Vagina (tissue), 2 donors: ENCODE results near the gene POM121L2. TPM values are rescaled to one million over a fixed set of nuclear protein-coding genes. Genes with fewer than 3 reads are reported as not detected.

Experiments used
- DNase-seq, 2 donors: peaks; one replicate each; pipeline ENCODE4 v3.0.0-alpha.2; 2017; ENCODE audit errors: extremely low spot score in 2 of 2
- H3K27ac ChIP-seq: fragments of 200-600 bp; sonication (generic); one replicate; pipeline ENCODE4 v1.5.1; 2019
- H3K27me3 ChIP-seq: fragments of 200-600 bp; sonication (generic); one replicate; pipeline ENCODE4 v1.5.1; 2019
- H3K36me3 ChIP-seq, 2 donors: fragments of 200-600 bp; sonication (generic); one replicate each; pipeline ENCODE4 v1.5.1; 2017 to 2019
- H3K4me1 ChIP-seq: fragments of 200-600 bp; sonication (generic); one replicate; pipeline ENCODE4 v1.5.1; 2019
- H3K4me3 ChIP-seq, 2 donors: fragments of 200-600 bp; sonication (generic); 1 replicate in 1 of 2; 2 replicates in 1 of 2; pipeline ENCODE4 v1.5.1; 2016 to 2019
- H3K9me3 ChIP-seq: fragments of 200-600 bp; sonication (generic); one replicate; pipeline ENCODE4 v1.5.1; 2019
- POLR2A ChIP-seq, 2 donors: fragments of 450-650 bp; IDR thresholded peaks; one replicate each; pipeline ENCODE4 v1.6.1; 2017; ENCODE audit warnings: antibody characterized with exemption in 2 of 2, mild to moderate bottlenecking in 2 of 2, moderate library complexity in 2 of 2
- POLR2AphosphoS5 ChIP-seq, 2 donors: sonication (generic); formaldehyde crosslinking; IDR thresholded peaks; one replicate each; pipeline ENCODE4 v1.9.0; 2017; ENCODE audit warnings: antibody characterized with exemption in 2 of 2, mild to moderate bottlenecking in 2 of 2, low read depth in 1 of 2; ENCODE audit not compliant: insufficient read depth in 1 of 2
- intact Hi-C: fragments of 100-400 bp; cut with DNase I; formaldehyde crosslinking; loops from one replicate; pipeline ENCODE4 v1.15.1; 2023
- total RNA-seq: library from RNA; depleted of rRNA; stranded (reverse); fragments of >200 nt; gene quantifications from one replicate; pipeline ENCODE4 v1.2.3, GENCODE V29; 2016
- TF ChIP-seq, protein P1 (sequence below), 3 experiments: fragments of 450-650 bp in 2 of 3; fragments of 200-600 bp in 1 of 3; sonication (generic) in 1 of 3; IDR thresholded peaks; one replicate each; pipeline ENCODE4 v1.5.1; 2017 to 2019; ENCODE audit warnings: antibody characterized with exemption in 3 of 3, mild to moderate bottlenecking in 2 of 3, moderate library complexity in 2 of 3

The POM121L2 gene
- total RNA-seq, 1 donor from 2014 or later, result not detected

DNA sequence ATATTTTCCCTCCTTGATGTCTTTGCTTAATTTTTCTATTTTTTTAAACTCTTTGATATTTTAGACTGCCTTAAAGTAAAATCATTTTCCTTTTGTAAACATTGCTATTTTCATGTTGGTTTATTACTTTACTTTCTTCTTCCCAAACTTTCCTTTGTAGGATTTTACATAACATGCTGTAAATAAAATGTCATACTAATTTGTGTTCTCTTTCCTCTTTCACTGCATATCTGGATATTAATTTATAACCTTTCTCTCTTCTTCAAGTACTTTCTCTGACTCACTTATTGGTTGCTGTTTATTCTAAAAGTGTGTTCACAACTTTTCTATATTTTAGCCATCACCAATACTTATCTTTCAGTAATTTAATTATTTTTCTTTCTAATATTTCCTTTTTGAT lies 9.3 kb upstream of the POM121L2 start:
- intact Hi-C loops, result no loop called here
- Histone ChIP-seq H3K36me3 (no peaks in the 10 kb centered on the region), H3K27me3 (no peaks in the 10 kb centered on the region), H3K27ac (no peak overlapping the region), H3K4me3 (no peak overlapping the region), H3K4me1 (no peaks in the 10 kb centered on the region), H3K9me3 (no peaks in the 10 kb centered on the region)
- DNase-seq, result no peak
- TF ChIP-seq POLR2AphosphoS5 (IDR thresholded peaks at IDR 0.05; ENCODE audit: insufficient read depth in 1 of 2, low read depth in 1 of 2) (no peak), POLR2A (IDR thresholded peaks at IDR 0.05) (no peak)
- TF ChIP-seq, protein P1, sequence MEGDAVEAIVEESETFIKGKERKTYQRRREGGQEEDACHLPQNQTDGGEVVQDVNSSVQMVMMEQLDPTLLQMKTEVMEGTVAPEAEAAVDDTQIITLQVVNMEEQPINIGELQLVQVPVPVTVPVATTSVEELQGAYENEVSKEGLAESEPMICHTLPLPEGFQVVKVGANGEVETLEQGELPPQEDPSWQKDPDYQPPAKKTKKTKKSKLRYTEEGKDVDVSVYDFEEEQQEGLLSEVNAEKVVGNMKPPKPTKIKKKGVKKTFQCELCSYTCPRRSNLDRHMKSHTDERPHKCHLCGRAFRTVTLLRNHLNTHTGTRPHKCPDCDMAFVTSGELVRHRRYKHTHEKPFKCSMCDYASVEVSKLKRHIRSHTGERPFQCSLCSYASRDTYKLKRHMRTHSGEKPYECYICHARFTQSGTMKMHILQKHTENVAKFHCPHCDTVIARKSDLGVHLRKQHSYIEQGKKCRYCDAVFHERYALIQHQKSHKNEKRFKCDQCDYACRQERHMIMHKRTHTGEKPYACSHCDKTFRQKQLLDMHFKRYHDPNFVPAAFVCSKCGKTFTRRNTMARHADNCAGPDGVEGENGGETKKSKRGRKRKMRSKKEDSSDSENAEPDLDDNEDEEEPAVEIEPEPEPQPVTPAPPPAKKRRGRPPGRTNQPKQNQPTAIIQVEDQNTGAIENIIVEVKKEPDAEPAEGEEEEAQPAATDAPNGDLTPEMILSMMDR (IDR thresholded peaks at IDR 0.05), result no peak

DNA sequence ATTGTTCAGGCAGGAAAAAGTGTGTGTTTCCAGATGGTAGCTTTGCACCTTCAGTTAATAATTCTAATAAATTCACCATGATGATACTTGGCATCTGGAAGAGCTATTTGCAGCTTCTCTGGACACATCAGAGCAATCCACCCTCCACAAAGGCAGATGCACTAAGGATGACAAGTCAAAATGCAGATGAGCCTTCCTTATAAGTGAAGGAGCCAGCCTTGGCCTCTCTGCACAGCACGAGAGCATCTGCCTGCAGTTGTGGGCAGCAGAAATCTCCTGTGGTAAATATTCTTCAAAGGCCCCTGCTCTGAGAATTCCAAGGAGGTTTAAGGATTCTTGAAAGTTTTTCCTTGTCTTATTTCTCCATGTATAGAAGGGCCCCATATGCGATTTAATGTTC lies 6.9 kb upstream of the POM121L2 start:
- intact Hi-C loops, result no loop called here
- no peaks in the 10 kb centered on the region for H3K4me1 ChIP-seq
- H3K9me3 ChIP-seq, result no peaks in the 10 kb centered on the region
- H3K27me3 ChIP-seq, result no peaks in the 10 kb centered on the region
- no peak overlapping the region for H3K27ac ChIP-seq
- DNase-seq, result no peak
- H3K4me3 ChIP-seq, result no peak overlapping the region
- TF ChIP-seq POLR2AphosphoS5 (IDR thresholded peaks at IDR 0.05; ENCODE audit: insufficient read depth in 1 of 2, low read depth in 1 of 2) (no peak), POLR2A (IDR thresholded peaks at IDR 0.05) (no peak)
- no peaks in the 10 kb centered on the region for H3K36me3 ChIP-seq

DNA sequence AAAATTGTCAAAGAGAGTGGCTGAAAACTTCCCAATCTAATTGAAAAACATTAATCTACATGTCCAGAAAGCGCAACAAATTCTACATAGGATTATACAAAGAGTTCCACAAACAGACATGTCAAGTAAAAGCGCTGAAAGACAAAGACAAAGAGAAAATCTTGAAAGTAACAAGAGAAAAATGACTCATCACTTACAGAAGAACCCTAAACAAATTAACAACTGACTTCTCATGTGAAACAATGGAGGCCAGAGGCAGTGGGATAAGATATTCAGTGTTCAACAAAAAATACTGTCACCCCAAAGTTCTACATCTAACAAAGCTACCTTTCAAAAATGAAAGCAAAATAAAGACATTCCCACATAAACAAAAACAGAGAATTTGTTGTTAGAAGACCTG lies 2.0 kb upstream of the POM121L2 start:
- no peaks in the 10 kb centered on the region for H3K9me3 ChIP-seq
- DNase-seq, result no peak
- H3K4me3 ChIP-seq, result no peak overlapping the region
- peaks cover 8% of the 10 kb centered on the region for H3K4me1 ChIP-seq
- intact Hi-C loops, result no loop called here
- no peak for TF ChIP-seq POLR2A (IDR thresholded peaks at IDR 0.05)
- H3K27me3 ChIP-seq, result no peaks in the 10 kb centered on the region
- no peak overlapping the region for H3K27ac ChIP-seq
- no peaks in the 10 kb centered on the region for H3K36me3 ChIP-seq

DNA sequence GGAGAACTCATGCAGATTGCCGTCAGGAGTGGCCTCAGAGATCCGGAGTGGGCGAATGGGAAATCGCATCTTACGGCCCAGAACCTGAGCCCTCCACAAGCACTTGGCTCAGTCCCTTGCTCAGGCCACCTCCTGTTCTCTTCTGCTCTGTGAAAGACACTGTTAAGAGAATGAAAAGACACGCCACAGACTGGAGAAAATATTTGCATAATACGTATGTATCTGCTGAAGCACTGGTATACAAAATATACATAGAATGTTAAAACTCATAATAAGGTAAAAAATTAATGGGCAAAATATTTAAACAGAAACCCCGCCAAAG lies 838 bp upstream of the POM121L2 start:
- no peak for DNase-seq
- H3K36me3 ChIP-seq, result no peaks in the 10 kb centered on the region
- peaks cover 8% of the 10 kb centered on the region for H3K4me1 ChIP-seq
- peak overlapping the region in 1 of 2 donors; percentile 43 for H3K4me3 ChIP-seq
- H3K27me3 ChIP-seq, result no peaks in the 10 kb centered on the region
- no peak for TF ChIP-seq POLR2AphosphoS5 (IDR thresholded peaks at IDR 0.05; ENCODE audit: insufficient read depth in 1 of 2, low read depth in 1 of 2)
- TF ChIP-seq, protein P1 (IDR thresholded peaks at IDR 0.05), result no peak
- no peak for TF ChIP-seq POLR2A (IDR thresholded peaks at IDR 0.05)
- no peaks in the 10 kb centered on the region for H3K9me3 ChIP-seq
- intact Hi-C loops, result no loop called here
- no peak overlapping the region for H3K27ac ChIP-seq

DNA sequence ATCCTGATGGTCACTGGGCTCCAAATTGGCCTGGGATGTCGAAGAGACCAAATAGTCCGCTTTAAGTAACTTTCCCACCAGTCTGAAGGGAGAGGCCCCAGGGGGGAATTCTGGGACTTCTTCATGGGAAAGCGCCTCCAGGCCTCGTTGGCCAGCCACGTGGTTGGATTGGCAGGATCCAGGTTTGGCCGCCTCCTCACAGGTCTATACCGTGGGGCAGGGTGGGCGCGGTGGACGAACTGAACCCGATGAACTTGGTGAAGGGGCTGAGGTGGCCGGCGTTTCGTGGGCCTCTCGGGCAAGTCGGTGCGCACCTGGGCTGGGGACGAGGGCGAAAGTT lies 297 bp downstream of the POM121L2 start:
- Histone ChIP-seq H3K4me3 (peak overlapping the region in 1 of 2 donors; percentile 43), H3K9me3 (no peaks in the 10 kb centered on the region), H3K4me1 (peaks cover 8% of the 10 kb centered on the region), H3K27me3 (no peaks in the 10 kb centered on the region), H3K27ac (no peak overlapping the region), H3K36me3 (no peaks in the 10 kb centered on the region)
- intact Hi-C loops, result no loop called here
- DNase-seq, result no peak
- TF ChIP-seq POLR2AphosphoS5 (IDR thresholded peaks at IDR 0.05; ENCODE audit: insufficient read depth in 1 of 2, low read depth in 1 of 2) (no peak), POLR2A (IDR thresholded peaks at IDR 0.05) (no peak)
- TF ChIP-seq, protein P1 (IDR thresholded peaks at IDR 0.05), result no peak

DNA sequence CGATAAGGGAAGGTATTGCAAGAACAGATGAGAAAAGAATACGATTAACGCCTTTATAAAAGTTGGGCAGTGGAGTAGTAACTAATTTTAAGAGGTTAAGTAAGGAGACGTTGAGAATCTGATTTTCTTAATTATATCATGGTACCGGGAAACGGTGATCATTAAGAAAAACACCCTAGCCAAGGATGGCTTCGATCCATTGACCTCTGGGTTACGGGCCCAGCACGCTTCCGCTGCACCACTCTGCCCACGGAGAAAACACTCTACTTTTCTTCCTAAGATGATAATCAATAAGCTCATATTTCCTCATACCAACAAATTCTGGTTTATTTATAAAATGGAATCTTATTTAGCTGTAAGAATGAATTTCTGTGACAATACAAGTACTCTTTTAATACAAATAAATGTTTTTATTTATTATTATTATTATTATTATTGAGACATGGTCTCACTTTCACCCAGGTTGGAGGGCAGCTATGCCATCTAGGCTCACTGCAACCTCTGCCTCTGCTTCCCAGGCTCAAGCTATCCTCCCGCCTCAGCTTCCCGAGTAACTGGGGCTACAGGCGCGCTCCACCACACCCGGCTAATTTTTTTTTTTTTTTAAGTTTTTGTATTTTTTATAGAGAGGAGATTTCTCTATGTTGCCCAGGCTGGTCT lies 8.3 kb downstream of the POM121L2 start:
- no peak for TF ChIP-seq POLR2A (IDR thresholded peaks at IDR 0.05)
- TF ChIP-seq, protein P1 (IDR thresholded peaks at IDR 0.05), result no peak
- no peak for TF ChIP-seq POLR2AphosphoS5 (IDR thresholded peaks at IDR 0.05; ENCODE audit: insufficient read depth in 1 of 2, low read depth in 1 of 2)
- no peaks in the 10 kb centered on the region for H3K4me1 ChIP-seq
- H3K27ac ChIP-seq, result no peak overlapping the region
- no peaks in the 10 kb centered on the region for H3K27me3 ChIP-seq
- intact Hi-C loops, result no loop called here
- H3K4me3 ChIP-seq, result no peak overlapping the region
- H3K36me3 ChIP-seq, result no peaks in the 10 kb centered on the region
- H3K9me3 ChIP-seq, result no peaks in the 10 kb centered on the region
- no peak for DNase-seq
